ENCODE results near the gene STRN4.
"Not testable (repeated sequence)": the region's sequence is repeated elsewhere in the genome, so short reads cannot be mapped to it uniquely, and the experiment has no call there.

The STRN4 gene, protein sequence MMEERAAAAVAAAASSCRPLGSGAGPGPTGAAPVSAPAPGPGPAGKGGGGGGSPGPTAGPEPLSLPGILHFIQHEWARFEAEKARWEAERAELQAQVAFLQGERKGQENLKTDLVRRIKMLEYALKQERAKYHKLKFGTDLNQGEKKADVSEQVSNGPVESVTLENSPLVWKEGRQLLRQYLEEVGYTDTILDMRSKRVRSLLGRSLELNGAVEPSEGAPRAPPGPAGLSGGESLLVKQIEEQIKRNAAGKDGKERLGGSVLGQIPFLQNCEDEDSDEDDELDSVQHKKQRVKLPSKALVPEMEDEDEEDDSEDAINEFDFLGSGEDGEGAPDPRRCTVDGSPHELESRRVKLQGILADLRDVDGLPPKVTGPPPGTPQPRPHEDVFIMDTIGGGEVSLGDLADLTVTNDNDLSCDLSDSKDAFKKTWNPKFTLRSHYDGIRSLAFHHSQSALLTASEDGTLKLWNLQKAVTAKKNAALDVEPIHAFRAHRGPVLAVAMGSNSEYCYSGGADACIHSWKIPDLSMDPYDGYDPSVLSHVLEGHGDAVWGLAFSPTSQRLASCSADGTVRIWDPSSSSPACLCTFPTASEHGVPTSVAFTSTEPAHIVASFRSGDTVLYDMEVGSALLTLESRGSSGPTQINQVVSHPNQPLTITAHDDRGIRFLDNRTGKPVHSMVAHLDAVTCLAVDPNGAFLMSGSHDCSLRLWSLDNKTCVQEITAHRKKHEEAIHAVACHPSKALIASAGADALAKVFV

DNA sequence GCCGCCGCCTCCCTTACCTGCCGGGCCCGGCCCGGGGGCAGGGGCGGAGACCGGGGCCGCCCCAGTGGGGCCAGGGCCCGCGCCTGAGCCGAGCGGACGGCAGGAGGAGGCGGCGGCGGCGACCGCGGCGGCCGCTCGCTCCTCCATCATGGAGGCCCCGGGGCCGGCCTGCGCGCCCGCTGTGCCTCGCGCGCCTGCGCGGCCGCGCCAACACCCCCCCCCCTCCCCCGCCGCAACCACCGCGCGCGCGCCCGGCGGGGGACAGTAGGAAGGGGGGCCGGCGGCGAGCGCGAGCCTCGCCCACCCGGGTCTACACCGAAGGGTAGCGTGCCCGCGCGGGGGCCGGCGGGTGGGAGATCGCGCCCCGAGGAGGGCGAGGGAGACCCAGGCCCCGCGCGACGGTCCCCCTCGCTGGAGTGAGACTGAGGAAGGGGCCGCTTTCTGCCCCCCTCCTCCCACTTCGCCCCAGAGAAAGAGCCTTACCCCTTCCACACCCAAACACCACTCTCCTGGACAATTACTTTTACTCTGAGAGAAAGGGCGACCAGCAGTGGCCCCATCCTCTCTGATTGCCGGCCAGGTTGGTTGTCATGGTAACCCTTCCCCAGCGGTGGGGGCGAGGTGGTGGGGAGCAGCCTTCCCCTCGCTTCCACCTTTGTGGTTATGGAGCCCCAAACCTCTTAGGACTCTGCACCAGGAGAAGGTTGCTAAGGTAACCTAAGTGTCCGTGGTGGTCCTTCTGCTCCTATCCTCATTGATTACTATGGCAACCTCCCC, at the start of gene STRN4:
Gene STRN4, minus strand, starts transcription at position 170 of the 777 bp plus-strand sequence. Its CDS starts 20 bp downstream, at position 150.
- peak; percentile 87 for DNase-seq

- DNase-seq, result peak; percentile 20
Observed at GRCh38 chr19:46791944-46792343, 45.7 kb upstream of the STRN4 start.

- no peak for DNase-seq
Observed at GRCh38 chr19:46789371-46789770, 43.1 kb upstream of the STRN4 start.

GRCh38 chr19:46788968-46789338, 42.7 kb upstream of the STRN4 start:
- no peak for DNase-seq

GRCh38 chr19:46788262-46788967, 42.2 kb upstream of the STRN4 start, which contains the start of gene SLC1A5:
Gene SLC1A5 (minus strand): TSS chr19:46788594. CDS start chr19:46787965, 629 bp downstream.
- DNase-seq, result peak; percentile 93

DNA sequence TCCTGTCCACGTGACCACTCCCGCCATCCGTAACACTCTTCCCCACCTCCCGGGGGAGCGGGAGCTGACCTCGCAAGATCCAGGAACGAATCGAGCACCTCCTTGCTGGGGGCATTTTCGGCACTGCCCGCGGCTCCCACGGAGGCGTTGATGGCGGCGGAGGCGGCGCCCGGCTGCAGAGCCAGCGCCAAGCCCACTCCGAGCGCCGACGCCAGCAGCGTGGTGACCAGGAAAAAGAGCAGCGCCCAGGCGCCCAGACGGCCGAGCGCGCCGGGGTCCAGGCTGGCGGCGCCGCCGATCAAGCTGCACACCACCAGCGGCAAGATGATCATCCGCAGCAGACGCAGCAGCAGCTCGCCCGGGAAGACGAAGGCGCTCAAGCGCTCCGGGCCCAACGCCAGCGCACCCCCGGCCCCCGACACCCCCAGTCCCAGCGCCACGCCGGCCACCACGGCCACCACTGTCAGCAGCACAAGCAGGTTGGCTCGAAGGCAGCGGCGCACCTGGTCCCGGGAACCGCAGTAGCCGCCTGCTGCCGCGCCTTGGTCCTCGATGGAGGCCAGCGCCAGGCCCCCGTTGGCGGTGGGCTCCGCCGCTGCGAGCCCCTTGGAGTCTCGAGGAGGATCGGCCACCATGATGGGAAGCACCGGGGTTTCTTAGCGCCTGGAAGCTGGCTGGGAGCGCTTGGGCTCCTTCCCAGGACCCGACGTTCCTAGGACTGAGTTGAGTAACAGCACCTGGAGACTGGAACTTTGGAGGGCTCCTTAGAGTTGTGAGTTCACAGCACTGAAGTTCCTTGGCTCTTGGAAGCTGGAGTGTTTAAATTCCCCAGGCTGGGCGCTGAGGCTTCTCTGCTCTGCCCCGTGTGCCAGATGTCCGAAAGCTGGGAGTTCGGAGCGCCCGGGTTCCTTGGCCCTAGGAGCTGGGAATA, 41.3 kb upstream of the STRN4 start:
- peak; percentile 69 for DNase-seq

GRCh38 chr19:46787040-46787330, 40.7 kb upstream of the STRN4 start:
- DNase-seq, result no peak

- DNase-seq, result peak; percentile 43
Observed at GRCh38 chr19:46786236-46787039, 40.2 kb upstream of the STRN4 start.

DNA sequence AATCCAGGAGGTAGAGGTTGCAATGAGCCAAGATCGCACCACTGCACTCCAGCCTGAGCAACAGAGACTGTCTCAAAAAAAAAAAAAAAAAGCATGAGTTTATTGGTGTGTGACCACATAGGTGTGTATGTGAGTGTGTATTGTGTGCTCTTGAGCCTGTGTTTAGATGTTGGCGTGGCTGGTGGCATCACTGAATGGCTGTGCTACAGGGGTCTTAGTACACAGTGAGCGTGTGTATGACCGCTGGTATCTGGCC, 39.7 kb upstream of the STRN4 start:
- no peak for DNase-seq

DNA sequence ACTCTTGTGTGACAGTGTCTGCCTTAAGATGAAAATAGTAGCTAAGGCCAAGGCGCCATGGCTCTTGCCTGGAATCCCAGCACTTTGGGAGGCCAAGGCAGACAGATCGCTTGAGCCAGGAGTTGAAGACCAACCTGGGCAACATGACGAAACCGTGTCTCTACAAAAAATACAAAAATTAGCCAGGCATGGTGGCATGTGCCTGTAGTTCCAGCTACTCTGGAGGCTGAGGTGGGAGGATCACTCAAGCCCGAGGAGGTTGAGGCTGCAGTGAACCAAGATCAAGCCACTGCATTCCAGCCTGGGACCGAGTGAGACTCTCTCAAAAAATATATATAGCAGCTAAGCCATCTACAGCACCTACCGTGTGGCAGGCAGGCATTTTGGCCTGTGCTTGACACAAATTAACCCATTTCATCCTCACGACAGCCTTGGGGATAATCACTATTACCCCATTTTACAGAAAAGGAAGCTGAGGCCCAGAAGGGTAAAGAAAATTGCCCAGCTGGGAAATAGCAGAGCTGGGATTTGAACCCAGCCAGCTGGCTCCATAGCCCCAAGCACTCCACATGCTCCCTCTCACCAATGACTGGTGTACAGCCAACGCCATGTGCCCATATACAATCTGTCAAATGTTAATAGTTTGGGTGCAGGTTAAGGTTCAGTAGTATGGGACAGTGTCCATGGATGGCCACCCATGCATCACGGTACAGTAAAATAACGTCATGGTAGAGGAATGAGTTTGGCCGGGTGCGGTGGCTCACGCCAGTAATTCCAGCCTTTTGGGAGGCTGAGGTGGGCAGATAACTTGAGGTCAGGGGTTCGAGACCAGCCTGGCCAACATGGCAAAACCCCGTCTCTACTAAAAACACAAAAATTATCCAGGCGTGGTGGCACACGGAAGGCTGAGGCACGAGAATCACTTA, 39.1 kb upstream of the STRN4 start:
- DNase-seq, result no peak

GRCh38 chr19:46784262-46785053, 38.2 kb upstream of the STRN4 start:
- peak; percentile 69 for DNase-seq

DNA sequence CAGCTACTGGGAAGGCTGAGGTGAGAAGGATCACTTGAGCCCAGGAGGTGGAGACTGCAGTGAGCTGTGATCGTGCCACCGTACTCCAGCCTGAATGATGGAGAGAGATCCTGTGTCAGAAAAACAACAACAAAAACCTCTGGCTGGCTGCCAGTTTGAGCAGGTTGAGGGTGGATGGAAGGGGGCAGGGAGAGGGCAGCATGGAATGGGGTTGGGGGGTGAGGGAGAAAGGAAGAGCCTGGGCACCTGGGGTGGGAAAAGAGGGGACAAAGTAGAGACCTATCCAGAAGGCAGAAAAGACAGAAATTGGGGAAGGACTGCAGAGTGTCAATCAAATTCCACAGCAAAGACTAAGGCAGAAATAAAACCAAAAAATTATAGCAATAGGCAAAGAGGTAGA, 37.4 kb upstream of the STRN4 start:
- peak; percentile 58 for DNase-seq

- DNase-seq, result no peak
Observed at GRCh38 chr19:46782355-46783019, 36.2 kb upstream of the STRN4 start.

DNA sequence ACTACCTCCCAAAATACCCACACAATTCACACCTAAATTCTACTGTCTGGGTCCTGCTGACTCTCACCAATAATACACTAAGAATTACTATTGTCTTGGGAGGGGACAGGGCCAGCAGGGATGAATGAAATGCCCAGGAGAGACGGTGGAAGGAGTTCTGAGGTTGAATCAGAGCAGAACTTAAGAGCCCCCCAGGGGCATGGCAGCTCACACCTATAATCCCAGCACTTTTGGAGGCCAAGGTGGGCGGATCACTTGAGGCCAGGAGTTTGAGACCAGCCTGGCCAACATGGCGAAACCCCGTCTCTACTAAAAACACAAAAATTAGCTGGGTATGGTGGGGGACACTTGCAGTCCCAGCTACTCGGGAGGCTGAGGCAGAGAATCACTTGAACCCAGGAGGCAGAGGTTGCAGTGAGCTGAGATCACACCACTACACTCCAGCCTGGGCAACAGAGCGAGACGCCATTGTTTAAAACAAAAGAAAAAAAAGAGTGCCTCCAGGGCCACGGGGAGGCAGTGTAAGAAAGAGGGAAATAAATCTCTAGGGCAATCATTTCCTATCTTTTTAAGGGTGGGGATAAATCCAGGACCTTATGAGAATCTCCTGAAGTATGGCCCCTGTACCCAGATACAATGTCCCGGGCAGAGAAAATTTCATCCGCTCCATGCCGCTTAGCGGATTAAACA, 31.9 kb upstream of the STRN4 start:
- not testable (repeated sequence) for DNase-seq

GRCh38 chr19:46776927-46777911, 31.0 kb upstream of the STRN4 start:
- DNase-seq, result no peak

DNA sequence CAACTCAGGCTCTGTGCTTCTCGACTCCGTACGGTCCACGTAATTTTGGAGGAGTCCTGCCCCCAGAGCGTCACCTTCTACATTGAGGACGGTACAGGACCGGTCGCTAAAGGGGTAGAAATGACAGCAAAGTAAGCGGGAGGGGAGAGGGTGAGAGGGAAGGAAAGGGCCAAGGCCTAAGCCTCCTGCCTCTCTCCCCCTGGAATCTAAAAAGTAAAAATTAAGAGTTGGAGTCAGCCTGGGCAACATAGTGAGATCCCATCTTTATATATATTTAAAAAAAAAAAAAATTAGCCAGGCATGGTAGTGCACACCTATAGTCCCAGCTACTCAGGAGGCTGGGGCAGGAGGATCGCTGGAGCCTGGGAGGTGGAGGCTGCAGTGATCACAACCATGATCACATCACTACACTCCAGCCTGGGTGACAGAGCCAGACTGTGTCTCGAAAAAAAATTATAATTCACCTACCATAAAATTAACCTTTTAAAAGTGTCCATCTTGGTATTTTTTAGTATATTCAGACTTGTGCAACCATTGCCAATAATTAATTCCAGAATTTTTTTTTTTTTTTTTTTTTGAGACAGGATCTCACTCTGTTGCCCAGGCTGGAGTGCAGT, 29.5 kb upstream of the STRN4 start:
- no peak for DNase-seq

Measured in NCI-H69 (cell line).